Loucy (cell line): ENCODE results near the gene TXNRD1.

ENCODE experiments used
- H2AFZ ChIP-seq: fragments of 200-600 bp; sonication (generic); 2 replicates; pipeline ENCODE4 v1.6.0; 2016; ENCODE audit warnings: antibody characterized with exemption, mild to moderate bottlenecking, low read length, moderate library complexity
- H3F3A ChIP-seq: fragments of 200-600 bp; 2 replicates; pipeline ENCODE4 v1.6.0; 2016; ENCODE audit warnings: antibody characterized with exemption, low read depth, mild to moderate bottlenecking
- H3K27me3 ChIP-seq: fragments of 200-600 bp; sonication (generic); 2 replicates; pipeline ENCODE4 v1.6.1; 2014; ENCODE audit warnings: low read length, mild to moderate bottlenecking; ENCODE audit not compliant: insufficient read depth, poor library complexity, severe bottlenecking
- H3K36me3 ChIP-seq: fragments of 200-600 bp; sonication (generic); 2 replicates; pipeline ENCODE4 v1.6.1; 2016; ENCODE audit warnings: low read length; ENCODE audit not compliant: insufficient read depth
- H3K4me1 ChIP-seq: fragments of 200-600 bp; sonication (generic); 2 replicates; pipeline ENCODE4 v1.5.1; 2014; ENCODE audit warnings: low read length, mild to moderate bottlenecking; ENCODE audit not compliant: insufficient read depth, poor library complexity, severe bottlenecking
- H3K4me2 ChIP-seq: fragments of 200-600 bp; sonication (generic); 2 replicates; pipeline ENCODE4 v1.6.0; 2014; ENCODE audit warnings: antibody characterized with exemption, low read length, low read depth, mild to moderate bottlenecking; ENCODE audit not compliant: poor library complexity, severe bottlenecking
- H3K4me3 ChIP-seq: fragments of 200-600 bp; sonication (generic); 2 replicates; pipeline ENCODE4 v1.5.1; 2014; ENCODE audit warnings: low read length, mild to moderate bottlenecking, mixed read lengths; ENCODE audit not compliant: poor library complexity, severe bottlenecking
- H3K79me2 ChIP-seq: fragments of 200-600 bp; sonication (generic); 2 replicates; pipeline ENCODE4 v1.6.1; 2014; ENCODE audit warnings: low read length; ENCODE audit not compliant: insufficient read depth
- H3K9ac ChIP-seq: fragments of 200-600 bp; sonication (generic); 2 replicates; pipeline ENCODE4 v1.6.0; 2014; ENCODE audit warnings: mild to moderate bottlenecking, low read depth, low read length, moderate library complexity; ENCODE audit not compliant: poor library complexity, severe bottlenecking
- H3K9me2 ChIP-seq: fragments of 200-600 bp; sonication (generic); replicated peaks from 2 replicates; pipeline ENCODE4 v1.6.1; 2016; ENCODE audit warnings: low read depth, low read length, mixed read lengths
- H3K9me3 ChIP-seq: fragments of 200-600 bp; sonication (generic); 2 replicates; pipeline ENCODE4 v1.6.1; 2014; ENCODE audit warnings: mild to moderate bottlenecking, antibody characterized with exemption, low read length, low read depth; ENCODE audit not compliant: insufficient read depth
- H4K20me1 ChIP-seq: fragments of 200-600 bp; sonication (generic); 2 replicates; pipeline ENCODE4 v1.6.0; 2014; ENCODE audit warnings: antibody characterized with exemption, low read length, mild to moderate bottlenecking; ENCODE audit not compliant: insufficient read depth, poor library complexity, severe bottlenecking
- CTCF ChIP-seq: fragments of 200-600 bp; sonication (generic); conservative IDR thresholded peaks from 2 replicates; pipeline ENCODE4 v1.5.1; 2014; ENCODE audit warnings: mild to moderate bottlenecking, antibody characterized with exemption, low read length
- EZH2phosphoT487 ChIP-seq: fragments of 200-600 bp; IDR thresholded peaks from 2 replicates; pipeline ENCODE4 v1.6.1; 2018; ENCODE audit warnings: antibody characterized with exemption, mild to moderate bottlenecking, moderate library complexity, borderline replicate concordance

TXNRD1 gene

GRCh38 chr12:104303538-104304151 is 88.1 kb downstream of the TXNRD1 start, which contains the start of gene EID3:
Gene EID3, plus strand, starts transcription at chr12:104303739. Its CDS starts 196 bp downstream, at chr12:104303935.
- Histone ChIP-seq H3K4me2 (no peak within 1 kb of the TSS), H3K27me3 (no peaks in the 10 kb centered on the region), H3F3A (no peaks in the 10 kb centered on the region), H3K36me3 (peaks cover 33% of the 10 kb centered on the region), H2AFZ (no peak within 1 kb of the TSS), H3K79me2 (peaks cover 94% of the 10 kb centered on the region), H3K9ac (no peak within 1 kb of the TSS), H4K20me1 (peaks cover 90% of the 10 kb centered on the region), H3K9me2 (no peaks in the 10 kb centered on the region), H3K4me1 (no peaks in the 10 kb centered on the region), H3K9me3 (no peaks in the 10 kb centered on the region), H3K4me3 (no peak within 1 kb of the TSS)
- TF ChIP-seq CTCF: no peak
- no peak for TF ChIP-seq EZH2phosphoT487

- no peak overlapping the region for H2AFZ ChIP-seq
- peaks cover 94% of the 10 kb centered on the region for H3K79me2 ChIP-seq
- TF ChIP-seq CTCF (no peak), EZH2phosphoT487 (no peak)
- H3K4me3 ChIP-seq: no peak overlapping the region
- no peak overlapping the region for H3K9ac ChIP-seq
- no peaks in the 10 kb centered on the region for H3F3A ChIP-seq
- no peaks in the 10 kb centered on the region for H3K27me3 ChIP-seq
- H3K9me2 ChIP-seq: no peaks in the 10 kb centered on the region
- no peaks in the 10 kb centered on the region for H3K4me1 ChIP-seq
- peaks cover 83% of the 10 kb centered on the region for H4K20me1 ChIP-seq
- H3K4me2 ChIP-seq: no peak overlapping the region
- H3K9me3 ChIP-seq: no peaks in the 10 kb centered on the region
- peaks cover 28% of the 10 kb centered on the region for H3K36me3 ChIP-seq
These were observed 88.9 kb downstream of the TXNRD1 start for GRCh38 chr12:104304261-104305009.

- H3K9me2 ChIP-seq: no peaks in the 10 kb centered on the region
- no peaks in the 10 kb centered on the region for H3K27me3 ChIP-seq
- H3K4me3 ChIP-seq: no peak overlapping the region
- no peak overlapping the region for H2AFZ ChIP-seq
- no peaks in the 10 kb centered on the region for H3K4me1 ChIP-seq
- H3K9ac ChIP-seq: no peak overlapping the region
- TF ChIP-seq CTCF (no peak), EZH2phosphoT487 (no peak)
- H3K4me2 ChIP-seq: no peak overlapping the region
- peaks cover 91% of the 10 kb centered on the region for H3K79me2 ChIP-seq
- peaks cover 26% of the 10 kb centered on the region for H3K36me3 ChIP-seq
- H3K9me3 ChIP-seq: no peaks in the 10 kb centered on the region
- H3F3A ChIP-seq: no peaks in the 10 kb centered on the region
- peaks cover 78% of the 10 kb centered on the region for H4K20me1 ChIP-seq
These were observed 89.8 kb downstream of the TXNRD1 start for GRCh38 chr12:104305349-104305748.
